CD14-positive monocyte (primary cell): ENCODE measurements around the gene PLAC8L1. TPM values are rescaled to one million over a fixed set of nuclear protein-coding genes. Genes with fewer than 3 reads are reported as not detected.

Experiments used
- DNase-seq, 3 donors: peaks; one replicate each; pipeline ENCODE4 v3.0.0-alpha.2; 2011 to 2022
- H2AFZ ChIP-seq: 2 replicates; pipeline ENCODE4 v1.6.0; 2012; ENCODE audit warnings: mild to moderate bottlenecking, low read depth, low read length, inconsistent platforms; ENCODE audit not compliant: insufficient read depth, poor library complexity, severe bottlenecking
- H3K27ac ChIP-seq, 2 donors: 1 replicate in 1 of 2; 2 replicates in 1 of 2; pipeline ENCODE4 v1.5.1; 2012 to 2013; ENCODE audit warnings: low read length in 2 of 2, control low read depth in 1 of 2, inconsistent platforms in 1 of 2, low read depth in 1 of 2, mild to moderate bottlenecking in 1 of 2
- H3K27me3 ChIP-seq, 2 donors: one replicate each; pipeline versions ENCODE4 v1.6.0 to v1.6.1; 2011 to 2013; ENCODE audit warnings: low read length in 2 of 2; ENCODE audit not compliant: control insufficient read depth in 2 of 2, insufficient read depth in 2 of 2
- H3K36me3 ChIP-seq, 2 donors: replicated peaks in 1 of 2; 1 replicate in 1 of 2; 2 replicates in 1 of 2; pipeline versions ENCODE4 v1.5.1 to v1.6.1; 2012 to 2013; ENCODE audit warnings: low read length in 2 of 2, control low read depth in 1 of 2, inconsistent platforms in 1 of 2, mild to moderate bottlenecking in 1 of 2; ENCODE audit not compliant: insufficient read depth in 2 of 2, control insufficient read depth in 1 of 2
- H3K4me1 ChIP-seq, 2 donors: 1 replicate in 1 of 2; 2 replicates in 1 of 2; pipeline versions ENCODE4 v1.5.1 to v1.6.1; 2012 to 2013; ENCODE audit warnings: low read length in 2 of 2, control low read depth in 1 of 2, inconsistent platforms in 1 of 2, mild to moderate bottlenecking in 1 of 2, moderate library complexity in 1 of 2; ENCODE audit not compliant: insufficient read depth in 2 of 2, control insufficient read depth in 1 of 2
- H3K4me2 ChIP-seq: replicated peaks from 2 replicates; pipeline ENCODE3; 2012; ENCODE audit warnings: low read length, moderate library complexity, mild to moderate bottlenecking; ENCODE audit not compliant: poor library complexity, severe bottlenecking; ENCODE audit errors: extremely low read depth
- H3K4me3 ChIP-seq, 3 experiments: fragments of 200-600 bp in 1 of 3; sonication (generic) in 1 of 3; replicated peaks in 1 of 3; 1 replicate in 2 of 3; 2 replicates in 1 of 3; pipeline ENCODE4 v1.5.1; 2011 to 2013; ENCODE audit warnings: low read length in 3 of 3, mild to moderate bottlenecking in 3 of 3, control low read depth in 2 of 3, low read depth in 2 of 3, inconsistent platforms in 1 of 3, moderate library complexity in 1 of 3
- H3K79me2 ChIP-seq: 2 replicates; pipeline ENCODE4 v1.6.0; 2012; ENCODE audit warnings: mild to moderate bottlenecking, control low read depth, inconsistent platforms, low read length, moderate library complexity; ENCODE audit not compliant: insufficient read depth
- H3K9ac ChIP-seq: 2 replicates; pipeline ENCODE4 v1.6.0; 2017; ENCODE audit warnings: low read length, mild to moderate bottlenecking; ENCODE audit not compliant: insufficient read depth, poor library complexity, severe bottlenecking
- H3K9me3 ChIP-seq, 2 donors: replicated peaks in 1 of 2; 1 replicate in 1 of 2; 2 replicates in 1 of 2; pipeline versions ENCODE4 v1.5.1 to v1.6.1; 2012 to 2013; ENCODE audit warnings: low read length in 2 of 2, control low read depth in 1 of 2; ENCODE audit not compliant: control insufficient read depth in 1 of 2, insufficient read depth in 1 of 2
- H4K20me1 ChIP-seq: 2 replicates; pipeline ENCODE4 v1.6.0; 2012; ENCODE audit warnings: mild to moderate bottlenecking, low read length, control low read depth, moderate library complexity; ENCODE audit not compliant: insufficient read depth
- H3K27ac Mint-ChIP-seq, 7 donors: one replicate each; pipeline ENCODE4 v1.8.0; 2020; ENCODE audit warnings: mild to moderate bottlenecking in 7 of 7, mixed read lengths in 7 of 7, moderate library complexity in 6 of 7, inconsistent platforms in 2 of 7
- H3K27me3 Mint-ChIP-seq, 3 donors: one replicate each; pipeline ENCODE4 v1.8.0; 2021 to 2022; ENCODE audit warnings: low read depth in 3 of 3, mild to moderate bottlenecking in 3 of 3, mixed read lengths in 3 of 3, moderate library complexity in 3 of 3, inconsistent platforms in 1 of 3
- H3K36me3 Mint-ChIP-seq, 2 donors: one replicate each; pipeline ENCODE4 v1.8.0; 2020; ENCODE audit warnings: mixed read lengths in 2 of 2, inconsistent platforms in 1 of 2, mild to moderate bottlenecking in 1 of 2
- H3K4me1 Mint-ChIP-seq: one replicate; pipeline ENCODE4 v1.8.0; 2020; ENCODE audit warnings: mild to moderate bottlenecking, mixed read lengths
- H3K4me3 Mint-ChIP-seq, 2 donors: one replicate each; pipeline ENCODE4 v1.8.0; 2020; ENCODE audit warnings: mild to moderate bottlenecking in 2 of 2, mixed read lengths in 2 of 2, moderate library complexity in 1 of 2
- H3K9me3 Mint-ChIP-seq, 7 donors: one replicate each; pipeline ENCODE4 v1.8.0; 2020 to 2022; ENCODE audit warnings: mixed read lengths in 7 of 7, mild to moderate bottlenecking in 6 of 7, moderate library complexity in 6 of 7, inconsistent platforms in 2 of 7
- CTCF ChIP-seq: fragments of 200-600 bp; IDR thresholded peaks from one replicate; pipeline ENCODE4 v1.8.0; 2022; ENCODE audit warnings: antibody characterized with exemption, mild to moderate bottlenecking
- WGBS: methylation state at CpG from one replicate; pipeline ENCODE4 v1.1.5; 2013; ENCODE audit warnings: missing lambda C conversion rate; ENCODE audit not compliant: insufficient coverage; 5-methylcytosine and 5-hydroxymethylcytosine counted together
- intact Hi-C, 2 donors: fragments of 100-400 bp; cut with micrococcal nuclease; formaldehyde crosslinking; loops; one replicate each; pipeline versions ENCODE4 v1.15.0 to v1.15.1; 2023
- polyA plus RNA-seq, 3 donors: library from polyadenylated mRNA; depleted of rRNA in 1 of 3; unstranded in 2 of 3; stranded (reverse) in 1 of 3; fragments of 300-500 nt in 2 of 3; fragments of >200 nt in 1 of 3; fragmentation: Illumina TruSeq in 2 of 3; gene quantifications; 1 replicate in 2 of 3; 2 replicates in 1 of 3; pipeline ENCODE4 v1.2.3, GENCODE V29; 2012 to 2021
- small RNA-seq: library from RNA; depleted of rRNA; stranded (forward); fragments of <200 nt; gene quantifications from one replicate; pipeline ENCODE3, GENCODE V24; 2012; ENCODE audit warnings: low read depth; ENCODE audit not compliant: insufficient read length

Gene PLAC8L1
- polyA plus RNA-seq, 3 donors: not detected

- Histone ChIP-seq H3K79me2 (no peaks in the 10 kb centered on the region), H2AFZ (no peak overlapping the region), H3K27me3 (no peaks in the 10 kb centered on the region), H3K36me3 (no peaks in the 10 kb centered on the region), H3K9ac (no peak overlapping the region), H3K4me2 (no peak overlapping the region), H4K20me1 (no peaks in the 10 kb centered on the region), H3K4me3 (no peak overlapping the region), H3K27ac (no peak overlapping the region), H3K4me1 (peaks cover 4 to 7% of the 10 kb centered on the region in 2 donors), H3K9me3 (no peaks in the 10 kb centered on the region)
- peaks cover 17% of the 10 kb centered on the region for H3K4me1 Mint-ChIP-seq
- H3K36me3 Mint-ChIP-seq: no peaks in the 10 kb centered on the region
- 0% methylated on average over 1 of the region's 4 CpGs for WGBS
- peaks cover 0 to 2% (median 0%) of the 10 kb centered on the region in 3 donors for H3K27me3 Mint-ChIP-seq
- no peak for DNase-seq
- H3K9me3 Mint-ChIP-seq: no peaks in the 10 kb centered on the region
- peak overlapping the region in 1 of 2 donors; percentile 7 for H3K4me3 Mint-ChIP-seq
- no peak overlapping the region for H3K27ac Mint-ChIP-seq
- intact Hi-C loops: no loop called here
- no peak for TF ChIP-seq CTCF
Observed at GRCh38 chr5:146034605-146035004, 70.8 kb downstream of the PLAC8L1 start.

Small RNAs within 50 kb of the gene (small RNA-seq; reads per million reads assigned to genes)
- not detected for gene AC091959.1

Other genes with a start within 250 kb of the PLAC8L1 start
- not detected for gene GRXCR2, start 232.6 kb downstream of the PLAC8L1 start, polyA plus RNA-seq
- gene SH3RF2, start 169.0 kb downstream of the PLAC8L1 start, polyA plus RNA-seq: not detected
- 10 to 100 TPM; 13.3 to 52.5 (median 36.5) TPM for gene LARS1, start 77.1 kb upstream of the PLAC8L1 start, polyA plus RNA-seq
- gene RBM27, start 98.0 kb upstream of the PLAC8L1 start, polyA plus RNA-seq: 1 to 10 TPM; 2.5 to 6.2 (median 3.9) TPM
- under 1 TPM in 1 of 3 donors, not detected in 2; 0.05 TPM for gene POU4F3, start 233.3 kb upstream of the PLAC8L1 start, polyA plus RNA-seq